IMR-90 (cell line): ENCODE measurements around the gene CRACR2B. TPM values are rescaled to one million over a fixed set of nuclear protein-coding genes. Genes with fewer than 3 reads are reported as not detected.

ENCODE experiments used
- ATAC-seq: fragments of 200-7000 bp; cut with Tn5 transposase; 2 replicates; pipeline ENCODE4 v1.9.1; 2020; ENCODE audit warnings: low read depth, mild to moderate bottlenecking, moderate library complexity
- BruUV-seq: library from RNA; stranded (reverse); fragments of 400-500 nt; replicated peaks from 2 replicates; lab custom pipeline; 2021; lab: Mats Ljungman, UMichigan
- CTCF ChIA-PET: fragments of 300-600 bp; formaldehyde crosslinking; extraction: SDS; loops from one replicate; lab custom pipeline; 2021; ENCODE audit warnings: antibody characterized with exemption; lab: Yijun Ruan, JAX
- POLR2A ChIA-PET: fragments of 300-600 bp; sonication (Branson Sonifier 250); formaldehyde crosslinking; loops from one replicate; lab custom pipeline; 2022; ENCODE audit warnings: antibody characterized with exemption; ENCODE audit not compliant: unreplicated experiment; lab: Charles Lee
- DNase-seq: peaks from one replicate; pipeline ENCODE4 v3.0.0; 2013
- H2AFZ ChIP-seq: replicated peaks from 2 replicates; pipeline ENCODE3; 2013; ENCODE audit warnings: low read length, mild to moderate bottlenecking; ENCODE audit not compliant: poor library complexity
- H2AK5ac ChIP-seq: 2 replicates; pipeline ENCODE4 v1.6.1; 2013; ENCODE audit warnings: low read depth, low read length, inconsistent platforms
- H2AK9ac ChIP-seq: replicated peaks from 2 replicates; pipeline ENCODE3; 2013; ENCODE audit warnings: mild to moderate bottlenecking, low read depth, low read length, moderate library complexity; ENCODE audit not compliant: poor library complexity
- H2BK120ac ChIP-seq: 2 replicates; pipeline ENCODE4 v1.6.1; 2013; ENCODE audit warnings: low read depth, low read length, inconsistent platforms
- H2BK15ac ChIP-seq: 3 replicates; pipeline ENCODE4 v1.6.1; 2013; ENCODE audit warnings: low read depth, low read length, inconsistent platforms
- H2BK20ac ChIP-seq: 2 replicates; pipeline ENCODE4 v1.6.1; 2013; ENCODE audit warnings: low read depth, mild to moderate bottlenecking, inconsistent platforms, low read length, moderate library complexity
- H2BK5ac ChIP-seq: 2 replicates; pipeline ENCODE4 v1.6.1; 2013; ENCODE audit warnings: mild to moderate bottlenecking, low read depth, low read length, inconsistent platforms; ENCODE audit not compliant: poor library complexity, severe bottlenecking
- H3K14ac ChIP-seq: replicated peaks from 2 replicates; pipeline ENCODE4 v1.6.1; 2013; ENCODE audit warnings: low read depth, low read length, inconsistent platforms
- H3K18ac ChIP-seq: 2 replicates; pipeline ENCODE4 v1.6.1; 2013; ENCODE audit warnings: low read depth, low read length, control low read depth
- H3K23ac ChIP-seq: 2 replicates; pipeline ENCODE4 v1.6.1; 2013; ENCODE audit warnings: low read depth, low read length, inconsistent platforms
- H3K27ac ChIP-seq: 2 replicates; pipeline ENCODE4 v1.5.1; 2013; ENCODE audit warnings: mild to moderate bottlenecking, control low read depth, low read length; ENCODE audit not compliant: insufficient read depth
- H3K27me3 ChIP-seq: 2 replicates; pipeline ENCODE4 v1.6.1; 2013; ENCODE audit warnings: low read length; ENCODE audit not compliant: control insufficient read depth, insufficient read depth
- H3K36me3 ChIP-seq: 2 replicates; pipeline ENCODE4 v1.6.1; 2013; ENCODE audit warnings: low read length, mixed read lengths; ENCODE audit not compliant: control insufficient read depth, insufficient read depth
- H3K4ac ChIP-seq: 2 replicates; pipeline ENCODE4 v1.6.1; 2013; ENCODE audit warnings: low read depth, low read length, inconsistent platforms
- H3K4me1 ChIP-seq: 2 replicates; pipeline ENCODE4 v1.6.1; 2013; ENCODE audit warnings: low read length, mixed read lengths; ENCODE audit not compliant: control insufficient read depth, insufficient read depth
- H3K4me2 ChIP-seq: 2 replicates; pipeline ENCODE4 v1.6.1; 2013; ENCODE audit warnings: low read depth, mild to moderate bottlenecking, control low read depth, low read length, moderate library complexity
- H3K4me3 ChIP-seq: 2 replicates; pipeline ENCODE4 v1.5.1; 2013; ENCODE audit warnings: low read depth, mild to moderate bottlenecking, control low read depth, low read length, moderate library complexity; ENCODE audit not compliant: insufficient read depth
- H3K56ac ChIP-seq: 2 replicates; pipeline ENCODE4 v1.6.1; 2013; ENCODE audit warnings: low read length, inconsistent platforms; ENCODE audit not compliant: insufficient read depth; ENCODE audit errors: extremely low read depth
- H3K79me1 ChIP-seq, 2 experiments: 2 replicates each; pipeline ENCODE4 v1.6.1; 2013; ENCODE audit warnings: low read length in 2 of 2, inconsistent platforms in 1 of 2, low read depth in 1 of 2
- H3K9ac ChIP-seq: 2 replicates; pipeline ENCODE4 v1.6.1; 2013; ENCODE audit warnings: low read depth, low read length, control low read depth
- H3K9me1 ChIP-seq: 2 replicates; pipeline ENCODE4 v1.6.1; 2013; ENCODE audit warnings: low read length, inconsistent platforms; ENCODE audit not compliant: insufficient read depth
- H3K9me3 ChIP-seq: 2 replicates; pipeline ENCODE4 v1.6.1; 2013; ENCODE audit warnings: low read length; ENCODE audit not compliant: control insufficient read depth, insufficient read depth
- H4K20me1 ChIP-seq: 2 replicates; pipeline ENCODE4 v1.6.1; 2013; ENCODE audit warnings: low read length, inconsistent platforms; ENCODE audit not compliant: insufficient read depth
- H4K5ac ChIP-seq: 2 replicates; pipeline ENCODE4 v1.6.1; 2013; ENCODE audit warnings: mild to moderate bottlenecking, low read depth, low read length, control low read depth
- H4K8ac ChIP-seq, 2 experiments: 2 replicates each; pipeline ENCODE4 v1.6.1; 2013; ENCODE audit warnings: low read depth in 2 of 2, low read length in 2 of 2, control low read depth in 1 of 2, inconsistent platforms in 1 of 2
- H4K91ac ChIP-seq: 2 replicates; pipeline ENCODE4 v1.6.1; 2013; ENCODE audit warnings: low read depth, low read length, inconsistent platforms; ENCODE audit not compliant: insufficient read depth
- USF2 ChIP-seq: fragments of 150-350 bp; IDR thresholded peaks from 2 replicates; pipeline ENCODE4 v1.6.1; 2017; ENCODE audit warnings: mild to moderate bottlenecking, antibody characterized with exemption, low read length, low read depth
- WGBS, 2 experiments: methylation state at CpG; one replicate each; pipeline versions ENCODE4 v1.1.5 to v1.1.7; 2013; ENCODE audit warnings: missing lambda C conversion rate in 2 of 2; ENCODE audit not compliant: insufficient read length in 1 of 2; ENCODE audit errors: extremely low coverage in 2 of 2; 5-methylcytosine and 5-hydroxymethylcytosine counted together
- dilution Hi-C: fragments of 300-500 bp; cut with HindIII; formaldehyde crosslinking; loops from one replicate; pipeline ENCODE4 v1.14.3; 2018; ENCODE audit warnings: low sequenced_read_pairs; ENCODE audit not compliant: unreplicated experiment
- in situ Hi-C: fragments of 300-500 bp; cut with MboI; formaldehyde crosslinking; loops from 3 replicates; pipeline ENCODE4 v1.14.3; 2019; ENCODE audit warnings: low sequenced_read_pairs, inconsistent platforms, mixed read lengths
- intact Hi-C: fragments of 100-400 bp; cut with micrococcal nuclease; formaldehyde crosslinking; loops from 2 replicates; pipeline ENCODE4 v1.10.0; 2022
- polyA plus RNA-seq, 3 experiments: library from polyadenylated mRNA; depleted of rRNA; stranded (reverse); fragments of >200 nt; gene quantifications; 2 replicates each; pipeline ENCODE4 v1.2.3, GENCODE V29; 2012; ENCODE audit warnings: low replicate concordance in 1 of 3
- total RNA-seq: library from RNA; depleted of rRNA; stranded (reverse); fragments of >200 nt; gene quantifications from 2 replicates; pipeline ENCODE4 v1.2.3, GENCODE V29; 2012

Gene CRACR2B
- total and polyA plus RNA-seq, 2 of the 4 experiments (the other 2 are of a cell fraction) = 0.54 to 2.5 TPM

GRCh38 chr11:866481-866880, 38.8 kb downstream of the CRACR2B start:
- no peak overlapping the region for H3K18ac ChIP-seq
- DNase-seq = no peak
- H4K91ac ChIP-seq = no peak overlapping the region
- ATAC-seq = no peak
- H3K27ac ChIP-seq = no peak overlapping the region
- no peak overlapping the region for H3K56ac ChIP-seq
- dilution Hi-C loops = no loop called here
- H4K20me1 ChIP-seq = peaks cover 40% of the 10 kb centered on the region
- H2BK20ac ChIP-seq = no peak overlapping the region
- no peak overlapping the region for H2BK120ac ChIP-seq
- no peak overlapping the region for H2BK5ac ChIP-seq
- no peak overlapping the region for H4K5ac ChIP-seq
- H2BK15ac ChIP-seq = no peak overlapping the region
- no peak overlapping the region for H3K4me3 ChIP-seq
- peaks cover 5% of the 10 kb centered on the region for H3K9me1 ChIP-seq
- H3K4me2 ChIP-seq = no peak overlapping the region
- H3K4ac ChIP-seq = no peak overlapping the region
- H3K9me3 ChIP-seq = no peaks in the 10 kb centered on the region
- BruUV-seq = no TSS peak
- intact Hi-C loops = no loop called here
- no peak overlapping the region for H2AK5ac ChIP-seq
- no peak overlapping the region for H3K23ac ChIP-seq
- H3K9ac ChIP-seq = no peak overlapping the region
- H4K8ac ChIP-seq = no peak overlapping the region
- no peaks in the 10 kb centered on the region for H3K27me3 ChIP-seq
- CTCF ChIA-PET = no interaction called here
- no peak overlapping the region for H2AFZ ChIP-seq
- POLR2A ChIA-PET = no interaction called here
- no peak overlapping the region for H2AK9ac ChIP-seq
- H3K14ac ChIP-seq = no peak overlapping the region
- 96% methylated on average over 10 of the region's 14 CpGs; no CpG with 5 or more reads in 1 of the 2 experiments for WGBS, 2 experiments
- H3K79me1 ChIP-seq = peaks cover 10 to 32% of the 10 kb centered on the region in 2 experiments; a peak in 3 of 4 replicates
- H3K36me3 ChIP-seq = peaks cover 31% of the 10 kb centered on the region; the same call in 1 of the 2 replicates
- in situ Hi-C loops = no loop called here
- peaks cover 2% of the 10 kb centered on the region; the same call in 1 of the 2 replicates for H3K4me1 ChIP-seq
- TF ChIP-seq USF2 = no peak
